CD14-positive monocyte (primary cell): ENCODE results near the gene GRK5. TPM values are rescaled to one million over a fixed set of nuclear protein-coding genes. Genes with fewer than 3 reads are reported as not detected.

Experiments used
- DNase-seq, 3 donors: peaks; one replicate each; pipeline ENCODE4 v3.0.0-alpha.2; 2011 to 2022
- H2AFZ ChIP-seq: 2 replicates; pipeline ENCODE4 v1.6.0; 2012; ENCODE audit warnings: mild to moderate bottlenecking, low read depth, low read length, inconsistent platforms; ENCODE audit not compliant: insufficient read depth, poor library complexity, severe bottlenecking
- H3K27ac ChIP-seq, 2 donors: 1 replicate in 1 of 2; 2 replicates in 1 of 2; pipeline ENCODE4 v1.5.1; 2012 to 2013; ENCODE audit warnings: low read length in 2 of 2, control low read depth in 1 of 2, inconsistent platforms in 1 of 2, low read depth in 1 of 2, mild to moderate bottlenecking in 1 of 2
- H3K27me3 ChIP-seq, 2 donors: one replicate each; pipeline versions ENCODE4 v1.6.0 to v1.6.1; 2011 to 2013; ENCODE audit warnings: low read length in 2 of 2; ENCODE audit not compliant: control insufficient read depth in 2 of 2, insufficient read depth in 2 of 2
- H3K36me3 ChIP-seq, 2 donors: replicated peaks in 1 of 2; 1 replicate in 1 of 2; 2 replicates in 1 of 2; pipeline versions ENCODE4 v1.5.1 to v1.6.1; 2012 to 2013; ENCODE audit warnings: low read length in 2 of 2, control low read depth in 1 of 2, inconsistent platforms in 1 of 2, mild to moderate bottlenecking in 1 of 2; ENCODE audit not compliant: insufficient read depth in 2 of 2, control insufficient read depth in 1 of 2
- H3K4me1 ChIP-seq, 2 donors: 1 replicate in 1 of 2; 2 replicates in 1 of 2; pipeline versions ENCODE4 v1.5.1 to v1.6.1; 2012 to 2013; ENCODE audit warnings: low read length in 2 of 2, control low read depth in 1 of 2, inconsistent platforms in 1 of 2, mild to moderate bottlenecking in 1 of 2, moderate library complexity in 1 of 2; ENCODE audit not compliant: insufficient read depth in 2 of 2, control insufficient read depth in 1 of 2
- H3K4me2 ChIP-seq: replicated peaks from 2 replicates; pipeline ENCODE3; 2012; ENCODE audit warnings: low read length, moderate library complexity, mild to moderate bottlenecking; ENCODE audit not compliant: poor library complexity, severe bottlenecking; ENCODE audit errors: extremely low read depth
- H3K4me3 ChIP-seq, 3 experiments: fragments of 200-600 bp in 1 of 3; sonication (generic) in 1 of 3; replicated peaks in 1 of 3; 1 replicate in 2 of 3; 2 replicates in 1 of 3; pipeline ENCODE4 v1.5.1; 2011 to 2013; ENCODE audit warnings: low read length in 3 of 3, mild to moderate bottlenecking in 3 of 3, control low read depth in 2 of 3, low read depth in 2 of 3, inconsistent platforms in 1 of 3, moderate library complexity in 1 of 3
- H3K79me2 ChIP-seq: 2 replicates; pipeline ENCODE4 v1.6.0; 2012; ENCODE audit warnings: mild to moderate bottlenecking, control low read depth, inconsistent platforms, low read length, moderate library complexity; ENCODE audit not compliant: insufficient read depth
- H3K9ac ChIP-seq: 2 replicates; pipeline ENCODE4 v1.6.0; 2017; ENCODE audit warnings: low read length, mild to moderate bottlenecking; ENCODE audit not compliant: insufficient read depth, poor library complexity, severe bottlenecking
- H3K9me3 ChIP-seq, 2 donors: replicated peaks in 1 of 2; 1 replicate in 1 of 2; 2 replicates in 1 of 2; pipeline versions ENCODE4 v1.5.1 to v1.6.1; 2012 to 2013; ENCODE audit warnings: low read length in 2 of 2, control low read depth in 1 of 2; ENCODE audit not compliant: control insufficient read depth in 1 of 2, insufficient read depth in 1 of 2
- H4K20me1 ChIP-seq: 2 replicates; pipeline ENCODE4 v1.6.0; 2012; ENCODE audit warnings: mild to moderate bottlenecking, low read length, control low read depth, moderate library complexity; ENCODE audit not compliant: insufficient read depth
- H3K27ac Mint-ChIP-seq, 7 donors: one replicate each; pipeline ENCODE4 v1.8.0; 2020; ENCODE audit warnings: mild to moderate bottlenecking in 7 of 7, mixed read lengths in 7 of 7, moderate library complexity in 6 of 7, inconsistent platforms in 2 of 7
- H3K27me3 Mint-ChIP-seq, 3 donors: one replicate each; pipeline ENCODE4 v1.8.0; 2021 to 2022; ENCODE audit warnings: low read depth in 3 of 3, mild to moderate bottlenecking in 3 of 3, mixed read lengths in 3 of 3, moderate library complexity in 3 of 3, inconsistent platforms in 1 of 3
- H3K36me3 Mint-ChIP-seq, 2 donors: one replicate each; pipeline ENCODE4 v1.8.0; 2020; ENCODE audit warnings: mixed read lengths in 2 of 2, inconsistent platforms in 1 of 2, mild to moderate bottlenecking in 1 of 2
- H3K4me1 Mint-ChIP-seq: one replicate; pipeline ENCODE4 v1.8.0; 2020; ENCODE audit warnings: mild to moderate bottlenecking, mixed read lengths
- H3K4me3 Mint-ChIP-seq, 2 donors: one replicate each; pipeline ENCODE4 v1.8.0; 2020; ENCODE audit warnings: mild to moderate bottlenecking in 2 of 2, mixed read lengths in 2 of 2, moderate library complexity in 1 of 2
- H3K9me3 Mint-ChIP-seq, 7 donors: one replicate each; pipeline ENCODE4 v1.8.0; 2020 to 2022; ENCODE audit warnings: mixed read lengths in 7 of 7, mild to moderate bottlenecking in 6 of 7, moderate library complexity in 6 of 7, inconsistent platforms in 2 of 7
- WGBS: methylation state at CpG from one replicate; pipeline ENCODE4 v1.1.5; 2013; ENCODE audit warnings: missing lambda C conversion rate; ENCODE audit not compliant: insufficient coverage; 5-methylcytosine and 5-hydroxymethylcytosine counted together
- intact Hi-C, 2 donors: fragments of 100-400 bp; cut with micrococcal nuclease; formaldehyde crosslinking; loops; one replicate each; pipeline versions ENCODE4 v1.15.0 to v1.15.1; 2023
- polyA plus RNA-seq, 3 donors: library from polyadenylated mRNA; depleted of rRNA in 1 of 3; unstranded in 2 of 3; stranded (reverse) in 1 of 3; fragments of 300-500 nt in 2 of 3; fragments of >200 nt in 1 of 3; fragmentation: Illumina TruSeq in 2 of 3; gene quantifications; 1 replicate in 2 of 3; 2 replicates in 1 of 3; pipeline ENCODE4 v1.2.3, GENCODE V29; 2012 to 2021
- TF ChIP-seq, protein P1 (sequence below): fragments of 200-600 bp; IDR thresholded peaks from one replicate; pipeline ENCODE4 v1.8.0; 2022; ENCODE audit warnings: antibody characterized with exemption, mild to moderate bottlenecking

The GRK5 gene
- polyA plus RNA-seq, 3 donors = 1.2 to 6.5 (median 2.8) TPM

GRCh38 chr10:119190353-119190752 lies 17.0 kb upstream of the GRK5 start:
- Histone ChIP-seq H3K27me3 (no peaks in the 10 kb centered on the region), H3K4me3 (no peak overlapping the region), H3K4me2 (no peak overlapping the region), H3K79me2 (no peaks in the 10 kb centered on the region), H3K9me3 (no peaks in the 10 kb centered on the region), H3K27ac (no peak overlapping the region), H3K36me3 (no peaks in the 10 kb centered on the region), H4K20me1 (no peaks in the 10 kb centered on the region), H3K9ac (no peak overlapping the region), H3K4me1 (peaks cover 11 to 25% of the 10 kb centered on the region in 2 donors), H2AFZ (no peak overlapping the region)
- Mint-ChIP-seq H3K4me3 (no peak overlapping the region), H3K36me3 (no peaks in the 10 kb centered on the region), H3K27me3 (peaks cover 0 to 5% (median 1%) of the 10 kb centered on the region in 3 donors), H3K27ac (peak overlapping the region in 1 of 7 donors; percentile 80), H3K9me3 (peaks cover 0 to 3% (median 0%) of the 10 kb centered on the region in 7 donors), H3K4me1 (peaks cover 25% of the 10 kb centered on the region)
- no peak for DNase-seq
- TF ChIP-seq, protein P1, sequence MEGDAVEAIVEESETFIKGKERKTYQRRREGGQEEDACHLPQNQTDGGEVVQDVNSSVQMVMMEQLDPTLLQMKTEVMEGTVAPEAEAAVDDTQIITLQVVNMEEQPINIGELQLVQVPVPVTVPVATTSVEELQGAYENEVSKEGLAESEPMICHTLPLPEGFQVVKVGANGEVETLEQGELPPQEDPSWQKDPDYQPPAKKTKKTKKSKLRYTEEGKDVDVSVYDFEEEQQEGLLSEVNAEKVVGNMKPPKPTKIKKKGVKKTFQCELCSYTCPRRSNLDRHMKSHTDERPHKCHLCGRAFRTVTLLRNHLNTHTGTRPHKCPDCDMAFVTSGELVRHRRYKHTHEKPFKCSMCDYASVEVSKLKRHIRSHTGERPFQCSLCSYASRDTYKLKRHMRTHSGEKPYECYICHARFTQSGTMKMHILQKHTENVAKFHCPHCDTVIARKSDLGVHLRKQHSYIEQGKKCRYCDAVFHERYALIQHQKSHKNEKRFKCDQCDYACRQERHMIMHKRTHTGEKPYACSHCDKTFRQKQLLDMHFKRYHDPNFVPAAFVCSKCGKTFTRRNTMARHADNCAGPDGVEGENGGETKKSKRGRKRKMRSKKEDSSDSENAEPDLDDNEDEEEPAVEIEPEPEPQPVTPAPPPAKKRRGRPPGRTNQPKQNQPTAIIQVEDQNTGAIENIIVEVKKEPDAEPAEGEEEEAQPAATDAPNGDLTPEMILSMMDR = no peak
- intact Hi-C loops = loop anchor here in 1 of 2 donors (10.0 kb wide), 1 partner anchor 254 kb away; no protein-coding TSS in a partner anchor
- 90% methylated on average over 3 of the region's 4 CpGs for WGBS

DNA sequence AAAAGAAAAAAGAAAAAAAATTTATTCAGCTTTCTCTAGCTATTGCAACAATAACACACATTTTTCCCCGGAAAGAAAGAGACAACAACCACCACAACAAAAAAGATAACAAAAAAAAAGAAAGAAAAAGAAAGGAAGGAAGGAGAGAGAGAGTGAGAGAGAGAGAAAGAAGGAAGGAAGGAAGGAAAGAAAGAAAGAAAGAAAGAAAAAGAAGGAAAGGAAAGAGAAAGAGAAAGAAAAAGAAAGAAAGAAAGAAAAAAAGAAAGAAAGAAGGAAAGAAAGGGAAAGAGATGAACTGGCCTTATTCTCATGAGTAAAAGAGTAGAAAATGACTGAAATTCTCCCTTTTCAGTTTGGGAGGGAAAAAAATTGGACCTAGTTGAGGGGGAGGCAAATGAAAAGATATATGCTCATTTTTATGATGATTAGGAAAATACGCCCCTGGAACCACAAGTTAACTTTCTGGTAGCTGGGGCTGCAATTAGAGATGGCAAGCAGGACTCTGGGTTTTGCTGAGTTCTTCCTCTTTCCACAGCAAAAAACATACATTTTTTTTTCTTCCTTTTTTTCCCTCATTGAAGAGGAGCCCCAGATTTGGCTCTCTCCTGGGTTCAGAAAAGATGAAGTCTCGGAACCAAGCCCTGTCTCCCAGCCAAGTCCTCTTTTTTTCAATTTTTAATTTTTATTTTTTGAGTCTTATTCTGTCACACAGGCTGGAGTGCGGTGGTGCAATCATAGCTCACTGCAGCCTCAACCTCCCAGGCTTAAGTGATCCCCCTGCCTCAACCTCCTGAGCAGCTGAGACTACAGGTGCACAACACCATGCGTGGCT lies 16.2 kb upstream of the GRK5 start:
- H3K27me3 Mint-ChIP-seq = peaks cover 0 to 5% (median 1%) of the 10 kb centered on the region in 3 donors
- peak in 2 of 3 donors; percentile 14 to 37 for DNase-seq
- peaks cover 25% of the 10 kb centered on the region for H3K4me1 Mint-ChIP-seq
- WGBS = 0% methylated on average over 2 of the region's 5 CpGs
- Histone ChIP-seq H4K20me1 (no peaks in the 10 kb centered on the region), H3K4me3 (no peak overlapping the region), H2AFZ (no peak overlapping the region), H3K9ac (no peak overlapping the region), H3K9me3 (no peaks in the 10 kb centered on the region), H3K79me2 (no peaks in the 10 kb centered on the region), H3K4me2 (no peak overlapping the region), H3K4me1 (peaks cover 11 to 25% of the 10 kb centered on the region in 2 donors), H3K27ac (no peak overlapping the region), H3K27me3 (no peaks in the 10 kb centered on the region), H3K36me3 (no peaks in the 10 kb centered on the region)
- TF ChIP-seq, protein P1 = no peak
- intact Hi-C loops = loop anchor here in 1 of 2 donors (10.0 kb wide), 1 partner anchor 254 kb away; no protein-coding TSS in a partner anchor
- H3K36me3 Mint-ChIP-seq = no peaks in the 10 kb centered on the region
- peak overlapping the region in 5 of 7 donors; percentile 19 to 79 (median 26) for H3K27ac Mint-ChIP-seq
- peaks cover 0 to 3% (median 0%) of the 10 kb centered on the region in 7 donors for H3K9me3 Mint-ChIP-seq
- peak overlapping the region in 1 of 2 donors; percentile 43 for H3K4me3 Mint-ChIP-seq
